Loucy (cell line): ENCODE measurements around the gene PLCB3.

Experiments
- EZH2phosphoT487 ChIP-seq: fragments of 200-600 bp; IDR thresholded peaks from 2 replicates; pipeline ENCODE4 v1.6.1; 2018; ENCODE audit warnings: antibody characterized with exemption, mild to moderate bottlenecking, moderate library complexity, borderline replicate concordance
- TF ChIP-seq, protein P1 (sequence below): fragments of 200-600 bp; sonication (generic); conservative IDR thresholded peaks from 2 replicates; pipeline ENCODE4 v1.5.1; 2014; ENCODE audit warnings: mild to moderate bottlenecking, antibody characterized with exemption, low read length

DNA sequence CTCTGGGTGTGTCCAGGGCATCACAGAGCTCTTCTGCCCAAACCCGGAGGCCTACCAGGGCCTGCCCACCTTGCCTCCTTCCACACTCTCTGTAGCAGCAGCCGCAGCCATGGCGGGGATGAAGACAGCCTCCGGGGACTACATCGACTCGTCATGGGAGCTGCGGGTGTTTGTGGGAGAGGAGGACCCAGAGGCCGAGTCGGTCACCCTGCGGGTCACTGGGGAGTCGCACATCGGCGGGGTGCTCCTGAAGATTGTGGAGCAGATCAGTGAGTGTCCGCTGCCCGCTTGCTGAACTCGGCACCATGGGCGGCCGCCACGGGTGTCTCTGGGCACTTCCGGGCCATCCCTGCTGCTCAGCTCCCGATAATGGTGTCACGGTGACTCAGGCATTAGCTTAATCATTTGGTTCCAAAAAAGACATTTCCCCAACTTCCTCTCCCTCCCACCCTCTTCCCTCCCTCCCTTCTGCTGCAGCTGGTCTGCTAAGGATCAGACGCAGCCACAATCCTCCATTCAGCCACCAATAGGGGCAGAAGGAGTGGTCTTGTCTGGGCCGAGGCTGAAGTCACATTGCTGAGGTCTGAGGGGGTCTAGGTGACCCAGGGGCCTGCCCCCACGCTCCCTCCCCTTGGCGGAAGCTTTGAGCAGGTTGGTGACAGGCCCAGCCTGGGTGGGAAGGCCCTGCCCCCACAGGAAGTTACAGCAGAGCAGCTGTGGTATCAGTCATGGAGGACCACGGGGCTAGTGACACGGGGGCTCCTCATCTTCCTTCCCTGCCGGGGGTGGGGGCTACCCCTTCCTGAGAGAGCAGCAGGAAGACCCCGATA, 43.9 kb upstream of the PLCB3 start:
- TF ChIP-seq, protein P1, sequence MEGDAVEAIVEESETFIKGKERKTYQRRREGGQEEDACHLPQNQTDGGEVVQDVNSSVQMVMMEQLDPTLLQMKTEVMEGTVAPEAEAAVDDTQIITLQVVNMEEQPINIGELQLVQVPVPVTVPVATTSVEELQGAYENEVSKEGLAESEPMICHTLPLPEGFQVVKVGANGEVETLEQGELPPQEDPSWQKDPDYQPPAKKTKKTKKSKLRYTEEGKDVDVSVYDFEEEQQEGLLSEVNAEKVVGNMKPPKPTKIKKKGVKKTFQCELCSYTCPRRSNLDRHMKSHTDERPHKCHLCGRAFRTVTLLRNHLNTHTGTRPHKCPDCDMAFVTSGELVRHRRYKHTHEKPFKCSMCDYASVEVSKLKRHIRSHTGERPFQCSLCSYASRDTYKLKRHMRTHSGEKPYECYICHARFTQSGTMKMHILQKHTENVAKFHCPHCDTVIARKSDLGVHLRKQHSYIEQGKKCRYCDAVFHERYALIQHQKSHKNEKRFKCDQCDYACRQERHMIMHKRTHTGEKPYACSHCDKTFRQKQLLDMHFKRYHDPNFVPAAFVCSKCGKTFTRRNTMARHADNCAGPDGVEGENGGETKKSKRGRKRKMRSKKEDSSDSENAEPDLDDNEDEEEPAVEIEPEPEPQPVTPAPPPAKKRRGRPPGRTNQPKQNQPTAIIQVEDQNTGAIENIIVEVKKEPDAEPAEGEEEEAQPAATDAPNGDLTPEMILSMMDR: no peak
- TF ChIP-seq EZH2phosphoT487: no peak
